GM21390 (cell line): ENCODE measurements around the gene BAZ2B.
"Not testable (repeated sequence)": the region's sequence is repeated elsewhere in the genome, so short reads cannot be mapped to it uniquely, and the experiment has no call there.

Experiments used
- ATAC-seq: cut with Tn5 transposase; IDR thresholded peaks from one replicate; pipeline ENCODE4 v1.9.1; 2021; ENCODE audit not compliant: unreplicated experiment

Gene BAZ2B

DNA sequence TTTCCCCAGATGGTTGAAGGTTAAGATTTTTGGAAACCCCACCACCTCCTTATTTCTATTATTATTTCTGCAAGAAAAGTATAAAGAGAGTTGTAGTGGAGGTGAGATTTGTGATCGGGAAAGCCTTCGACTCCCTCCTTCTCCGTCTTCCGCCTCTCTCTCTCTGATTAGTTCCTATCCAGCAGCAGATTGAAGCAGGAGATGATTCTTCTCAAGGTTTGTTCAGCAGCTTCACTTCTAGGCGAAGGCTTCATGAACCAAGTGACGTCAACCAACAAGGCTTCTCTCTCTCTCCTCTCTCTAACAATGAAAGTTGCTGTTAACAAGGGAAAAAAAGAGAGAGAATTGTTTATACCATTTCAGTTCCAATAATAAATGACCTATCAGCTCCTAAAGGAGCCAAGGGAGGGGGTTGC lies at the start of gene BAZ2B:
BAZ2B (minus strand) TSS at position 263 of the 416 bp plus-strand sequence. CDS start 137,829 bp downstream, outside the sequence.
- peak; percentile 40 for ATAC-seq

DNA sequence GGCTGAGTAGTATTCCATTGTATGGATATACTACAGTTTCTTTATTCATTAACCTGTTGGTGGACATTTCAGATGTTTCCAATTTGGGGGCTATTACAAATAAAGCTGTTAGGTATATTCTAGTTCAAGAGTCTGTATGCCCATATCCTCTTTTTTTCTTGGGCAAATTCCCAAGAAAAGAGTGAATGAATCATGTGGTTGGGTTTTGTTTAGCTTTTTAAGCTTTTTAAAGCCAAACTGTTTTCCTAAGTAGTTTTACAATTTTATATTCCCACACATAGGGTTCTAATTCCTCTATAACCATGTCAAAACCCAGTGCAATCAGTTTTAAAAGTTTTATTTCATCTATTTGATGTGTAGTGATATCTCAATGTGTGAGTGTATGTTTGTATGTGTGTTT lies 44.9 kb upstream of the BAZ2B start:
- ATAC-seq: no peak

- no peak for ATAC-seq
These were observed 42.8 kb upstream of the BAZ2B start for GRCh38 chr2:159658881-159659873.

- ATAC-seq: no peak
These were observed 37.6 kb upstream of the BAZ2B start for GRCh38 chr2:159653962-159654361.

DNA sequence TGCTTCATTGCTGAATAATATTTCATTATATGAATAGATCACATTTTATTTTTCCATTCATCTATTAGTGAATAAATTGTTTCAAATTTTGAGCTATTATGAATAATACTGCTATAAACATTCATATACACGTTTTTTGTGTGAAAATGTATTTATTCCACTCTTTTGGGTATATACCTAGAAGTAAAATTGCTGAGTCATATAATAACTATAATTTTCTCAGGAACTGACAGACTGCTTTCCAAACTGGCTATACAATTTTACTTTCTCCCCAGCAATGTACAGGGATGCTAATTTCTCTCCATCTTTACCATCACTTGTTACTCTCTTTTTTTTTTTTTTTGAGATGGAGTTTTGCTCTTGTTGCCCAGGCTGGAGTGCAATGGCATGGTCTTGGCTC lies 35.5 kb upstream of the BAZ2B start:
- no peak for ATAC-seq

DNA sequence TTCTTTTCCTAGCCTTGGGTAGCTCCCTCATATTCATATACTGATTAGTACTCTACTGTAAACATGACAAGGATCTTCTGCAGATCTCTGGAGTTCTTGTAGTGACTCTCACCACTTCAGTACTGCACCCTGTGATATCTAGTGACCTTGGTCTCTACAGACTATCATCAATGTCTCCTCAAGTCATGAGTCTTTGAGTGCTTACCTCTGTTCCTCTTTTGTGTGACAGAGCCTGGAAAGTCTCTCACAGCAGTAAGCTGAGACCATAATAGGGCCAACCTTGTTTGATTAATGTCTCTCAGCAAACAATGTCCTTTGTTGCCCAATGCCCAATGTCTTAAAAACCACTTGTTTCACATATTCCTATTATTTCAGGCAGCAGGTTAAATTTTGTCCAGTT lies 34.2 kb upstream of the BAZ2B start:
- no peak for ATAC-seq

- ATAC-seq: no peak
These were observed 32.3 kb upstream of the BAZ2B start for GRCh38 chr2:159648643-159649042.

GRCh38 chr2:159647667-159648066 lies 31.3 kb upstream of the BAZ2B start:
- no peak for ATAC-seq

DNA sequence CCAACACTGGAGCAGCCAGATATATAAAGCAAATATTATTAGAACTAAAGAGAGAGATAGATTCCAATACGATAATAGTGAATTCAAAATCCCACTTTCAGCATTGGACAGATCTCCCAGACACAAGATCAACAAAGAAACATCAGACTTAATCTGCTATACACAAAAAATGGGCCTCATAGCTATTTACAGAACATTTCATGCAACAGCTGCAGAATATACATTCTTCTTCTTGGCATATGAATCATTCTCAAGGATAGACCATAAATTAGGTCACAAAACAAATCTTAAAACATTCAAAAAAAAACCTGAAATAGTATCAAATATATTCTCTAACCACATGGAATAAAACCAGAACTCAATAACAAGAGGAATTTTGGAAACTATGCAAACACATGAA lies 23.8 kb upstream of the BAZ2B start:
- ATAC-seq: no peak

GRCh38 chr2:159639712-159640111 lies 23.4 kb upstream of the BAZ2B start:
- no peak for ATAC-seq

GRCh38 chr2:159639071-159639470 lies 22.7 kb upstream of the BAZ2B start:
- no peak for ATAC-seq

GRCh38 chr2:159637988-159638501 lies 21.7 kb upstream of the BAZ2B start:
- no peak for ATAC-seq

DNA sequence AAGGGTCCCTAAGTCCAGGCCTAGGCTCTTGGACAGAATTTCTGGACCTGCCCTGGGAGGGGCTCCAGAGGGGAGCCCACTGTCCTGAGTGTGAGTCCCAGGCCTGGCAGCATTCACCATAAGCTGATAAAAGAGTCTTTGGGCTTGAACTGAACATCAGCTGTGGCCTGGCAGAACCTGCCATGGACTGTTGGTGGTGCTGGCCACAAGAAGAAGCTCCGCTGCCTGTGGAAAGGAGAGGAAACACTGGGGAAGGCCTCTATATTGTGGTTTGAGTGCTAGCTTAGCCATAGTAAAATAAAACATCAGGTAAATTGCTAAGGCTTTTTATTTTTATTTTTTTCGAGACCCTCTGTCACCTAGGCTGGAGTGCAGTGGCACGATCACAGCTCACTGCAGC lies 20.9 kb upstream of the BAZ2B start:
- ATAC-seq: no peak

- no peak for ATAC-seq
These were observed 18.9 kb upstream of the BAZ2B start for GRCh38 chr2:159635006-159635789.

DNA sequence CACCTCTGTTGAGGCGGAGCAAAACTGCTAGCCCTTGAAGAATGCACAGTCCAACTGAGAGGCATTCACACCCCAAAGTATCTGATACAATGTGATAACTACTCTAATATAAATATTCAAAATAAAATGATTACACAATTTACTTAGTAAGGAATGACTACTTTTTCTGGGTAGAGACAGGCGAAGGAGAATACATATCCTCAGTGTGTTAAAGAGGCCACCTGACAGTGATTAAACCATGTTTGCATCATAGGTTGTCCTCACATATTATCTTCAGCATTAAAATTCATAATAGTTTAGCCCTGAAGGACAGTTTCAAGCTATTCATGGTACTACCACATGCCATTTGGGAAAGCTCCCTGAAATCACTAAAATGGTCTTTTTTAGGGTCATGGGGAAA lies 16.9 kb upstream of the BAZ2B start:
- ATAC-seq: no peak

DNA sequence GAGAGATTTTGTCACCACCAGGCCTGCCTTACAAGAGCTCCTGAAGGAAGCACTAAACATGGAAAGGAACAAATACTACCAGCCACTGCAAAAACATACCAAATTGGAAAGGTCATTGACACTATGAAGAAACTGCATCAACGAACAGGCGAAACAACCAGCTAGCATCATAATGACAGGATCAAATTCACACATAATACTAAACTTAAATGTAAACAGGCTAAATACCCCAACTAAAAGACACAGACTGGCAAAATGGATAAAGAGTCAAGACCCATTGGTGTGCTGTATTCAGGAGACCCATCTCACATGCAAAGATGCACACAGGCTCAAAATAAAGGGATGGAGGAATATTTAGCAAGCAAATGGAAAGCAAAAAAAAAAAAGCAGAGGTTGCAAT lies 9.3 kb upstream of the BAZ2B start:
- not testable (repeated sequence) for ATAC-seq

DNA sequence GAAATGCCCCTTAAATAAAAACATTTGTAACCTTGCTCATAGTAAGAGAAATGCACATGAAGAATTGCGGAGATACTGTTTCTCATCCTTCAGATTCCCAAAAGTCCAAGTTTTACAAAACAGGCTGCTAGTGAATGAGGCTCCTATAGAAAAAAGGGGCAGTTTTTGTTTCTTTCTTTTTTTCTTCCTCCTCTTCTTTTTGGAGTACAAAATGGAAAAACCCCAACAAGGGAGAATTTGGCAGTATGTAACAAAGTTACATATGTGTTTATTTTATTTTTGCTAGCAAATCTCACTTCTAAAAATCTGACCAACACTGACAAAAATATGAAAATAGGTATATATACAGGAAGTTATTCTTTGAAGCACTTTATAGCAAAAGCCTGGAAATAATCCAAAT lies 7.1 kb upstream of the BAZ2B start:
- ATAC-seq: no peak

- ATAC-seq: no peak
These were observed 6.6 kb upstream of the BAZ2B start for GRCh38 chr2:159622966-159623365.

DNA sequence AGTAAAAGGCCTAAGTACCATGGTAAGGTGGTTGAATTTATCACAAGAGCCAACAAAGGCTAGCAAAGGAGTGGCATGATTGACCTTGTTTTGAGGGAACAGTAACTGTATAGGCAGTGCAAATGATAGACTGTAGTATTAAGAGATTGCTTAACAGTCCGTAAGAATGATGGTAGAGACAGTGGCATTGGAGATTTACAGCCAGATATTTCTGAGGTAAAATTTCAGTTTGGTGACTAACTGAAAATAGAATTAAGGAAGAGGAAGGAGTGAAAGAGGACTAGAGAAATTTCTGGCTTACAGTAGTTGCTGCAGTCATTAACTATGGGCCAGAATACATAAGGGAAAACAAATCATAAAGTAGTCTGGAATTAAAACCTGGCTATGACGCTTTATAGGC lies 4.4 kb upstream of the BAZ2B start:
- ATAC-seq: no peak

DNA sequence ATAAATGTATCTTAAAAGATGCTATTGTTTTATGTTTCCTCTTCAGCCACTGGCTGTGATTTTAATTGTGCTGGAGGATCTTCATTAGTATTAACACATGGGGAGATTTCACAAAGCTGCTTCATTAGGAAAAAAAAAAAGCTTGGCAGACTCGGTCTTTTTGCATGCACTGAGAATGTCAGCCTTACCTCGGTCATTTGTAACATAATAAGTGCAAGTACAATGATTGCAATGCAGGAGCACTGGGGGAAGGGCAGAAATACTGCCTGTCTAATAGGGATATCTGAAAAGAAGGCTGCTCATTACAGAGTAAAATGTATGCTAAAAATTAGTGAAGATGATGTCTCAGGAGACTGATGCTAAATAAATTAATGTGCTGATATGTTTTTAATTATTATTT lies 1.3 kb upstream of the BAZ2B start:
- ATAC-seq: no peak

DNA sequence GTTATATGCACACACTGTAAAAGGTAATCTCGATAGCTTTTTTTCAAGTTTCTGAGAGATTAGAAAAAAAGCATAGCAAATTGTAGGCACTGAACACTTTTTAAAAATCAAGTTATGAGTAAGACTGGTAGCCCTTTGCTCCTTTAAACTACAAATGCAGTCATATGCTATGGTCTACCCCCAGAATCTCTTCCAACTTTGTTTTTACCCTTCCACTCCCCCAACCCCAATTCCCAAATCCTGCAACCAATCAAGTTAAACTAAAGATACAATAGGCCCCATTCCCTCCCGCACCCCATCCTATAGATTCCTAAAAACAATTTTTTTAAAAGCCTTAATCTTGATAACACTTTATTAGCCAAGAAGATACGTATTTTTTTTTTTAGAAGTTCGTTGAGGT lies 752 bp upstream of the BAZ2B start:
- ATAC-seq: no peak
